NK-92 (cell line): ENCODE data around the gene BCAS3.
"Not testable (repeated sequence)": the region's sequence is repeated elsewhere in the genome, so short reads cannot be mapped to it uniquely, and the experiment has no call there.

Source experiments
- DNase-seq: peaks from one replicate; lab custom pipeline; 2025; ENCODE audit not compliant: unreplicated experiment; lab: John Stamatoyannopoulos, UW

BCAS3 gene

GRCh38 chr17:60744355-60744966 lies 66.8 kb downstream of the BCAS3 start:
- no peak for DNase-seq

GRCh38 chr17:60745544-60745943 lies 67.9 kb downstream of the BCAS3 start:
- DNase-seq, result no peak

- no peak for DNase-seq
Measured at GRCh38 chr17:60747069-60747808, 69.6 kb downstream of the BCAS3 start.

GRCh38 chr17:60748204-60748603 lies 70.6 kb downstream of the BCAS3 start:
- no peak for DNase-seq

- no peak for DNase-seq
Measured at GRCh38 chr17:60749050-60749449, 71.4 kb downstream of the BCAS3 start.

GRCh38 chr17:60749708-60750107 lies 72.1 kb downstream of the BCAS3 start:
- no peak for DNase-seq

GRCh38 chr17:60750640-60751039 lies 73.0 kb downstream of the BCAS3 start:
- DNase-seq, result no peak

GRCh38 chr17:60751884-60752283 lies 74.2 kb downstream of the BCAS3 start:
- DNase-seq, result no peak

- DNase-seq, result no peak
Measured at GRCh38 chr17:60752873-60753577, 75.4 kb downstream of the BCAS3 start.

GRCh38 chr17:60754057-60754604 lies 76.5 kb downstream of the BCAS3 start:
- DNase-seq, result no peak

- DNase-seq, result not testable (repeated sequence)
Measured at GRCh38 chr17:60756798-60757197, 79.1 kb downstream of the BCAS3 start.

GRCh38 chr17:60757437-60757836 lies 79.8 kb downstream of the BCAS3 start:
- DNase-seq, result no peak

- DNase-seq, result no peak
Measured at GRCh38 chr17:60759756-60760155, 82.1 kb downstream of the BCAS3 start.

GRCh38 chr17:60761301-60761700 lies 83.7 kb downstream of the BCAS3 start:
- not testable (repeated sequence) for DNase-seq

- DNase-seq, result no peak
Measured at GRCh38 chr17:60766778-60767190, 89.1 kb downstream of the BCAS3 start.

- no peak for DNase-seq
Measured at GRCh38 chr17:60767744-60768308, 90.2 kb downstream of the BCAS3 start.

GRCh38 chr17:60769327-60769726 lies 91.7 kb downstream of the BCAS3 start:
- no peak for DNase-seq

- DNase-seq, result no peak
Measured at GRCh38 chr17:60770946-60771422, 93.3 kb downstream of the BCAS3 start.

- not testable (repeated sequence) for DNase-seq
Measured at GRCh38 chr17:60771621-60772020, 94.0 kb downstream of the BCAS3 start.

GRCh38 chr17:60773552-60773951 lies 95.9 kb downstream of the BCAS3 start:
- no peak for DNase-seq

- no peak for DNase-seq
Measured at GRCh38 chr17:60781880-60782412, 104.3 kb downstream of the BCAS3 start.
